DOHH2 (cell line): Measurements from ENCODE around the gene OR2AE1.

Experiments used
- H3F3A ChIP-seq: fragments of 200-600 bp; sonication (generic), shearing (Covaris generic); 2 replicates; pipeline ENCODE4 v1.6.0; 2016; ENCODE audit warnings: antibody characterized with exemption, mild to moderate bottlenecking; ENCODE audit not compliant: control insufficient read depth, insufficient read depth
- H3K27ac ChIP-seq: fragments of 200-600 bp; sonication (generic); 2 replicates; pipeline ENCODE4 v1.5.1; 2014; ENCODE audit warnings: low read depth, mild to moderate bottlenecking, low read length, moderate library complexity
- H3K27me3 ChIP-seq: fragments of 200-600 bp; sonication (generic); 2 replicates; pipeline ENCODE4 v1.6.1; 2014; ENCODE audit warnings: mild to moderate bottlenecking, low read length, mixed read lengths; ENCODE audit not compliant: control insufficient read depth
- H3K36me3 ChIP-seq: fragments of 200-600 bp; sonication (generic); 2 replicates; pipeline ENCODE4 v1.6.1; 2014; ENCODE audit warnings: mild to moderate bottlenecking, low read length, moderate library complexity, mixed read lengths; ENCODE audit not compliant: control insufficient read depth
- H3K4me1 ChIP-seq: fragments of 200-600 bp; sonication (generic); 2 replicates; pipeline ENCODE4 v1.6.1; 2014; ENCODE audit warnings: mild to moderate bottlenecking, low read length, mixed read lengths; ENCODE audit not compliant: control insufficient read depth
- H3K4me2 ChIP-seq: fragments of 200-600 bp; sonication (generic); 2 replicates; pipeline ENCODE4 v1.6.0; 2014; ENCODE audit warnings: mild to moderate bottlenecking, low read length, moderate library complexity
- H3K4me3 ChIP-seq: fragments of 200-600 bp; sonication (generic); 2 replicates; pipeline ENCODE4 v1.5.1; 2014; ENCODE audit warnings: mild to moderate bottlenecking, low read length, mixed read lengths
- H3K79me2 ChIP-seq: fragments of 200-600 bp; sonication (generic); 2 replicates; pipeline ENCODE4 v1.6.1; 2014; ENCODE audit warnings: mild to moderate bottlenecking, low read length, mixed read lengths; ENCODE audit not compliant: control insufficient read depth
- H3K9me2 ChIP-seq: fragments of 200-600 bp; sonication (generic); replicated peaks from 2 replicates; pipeline ENCODE4 v1.6.1; 2014; ENCODE audit warnings: mild to moderate bottlenecking, low read length, mixed read lengths; ENCODE audit not compliant: control insufficient read depth
- H3K9me3 ChIP-seq: fragments of 200-600 bp; sonication (generic); 2 replicates; pipeline ENCODE4 v1.6.1; 2014; ENCODE audit warnings: antibody characterized with exemption, low read length, mixed read lengths; ENCODE audit not compliant: control insufficient read depth, insufficient read depth
- H4K20me1 ChIP-seq: fragments of 200-600 bp; sonication (generic); 2 replicates; pipeline ENCODE4 v1.6.0; 2014; ENCODE audit warnings: low read depth, mild to moderate bottlenecking, antibody characterized with exemption, low read length, moderate library complexity; ENCODE audit not compliant: control insufficient read depth, insufficient read depth
- EZH2phosphoT487 ChIP-seq: fragments of 200-600 bp; sonication (generic); IDR thresholded peaks from 2 replicates; pipeline ENCODE4 v1.6.1; 2017; ENCODE audit warnings: borderline replicate concordance, mild to moderate bottlenecking, antibody characterized with exemption, low read length, moderate library complexity, mixed read lengths
- TF ChIP-seq, protein P1 (sequence below): fragments of 200-600 bp; sonication (generic); IDR thresholded peaks from one replicate; pipeline ENCODE4 v1.5.1; 2014; ENCODE audit warnings: antibody characterized with exemption, mild to moderate bottlenecking, low read depth, low read length; ENCODE audit not compliant: poor library complexity, severe bottlenecking

OR2AE1 gene

DNA sequence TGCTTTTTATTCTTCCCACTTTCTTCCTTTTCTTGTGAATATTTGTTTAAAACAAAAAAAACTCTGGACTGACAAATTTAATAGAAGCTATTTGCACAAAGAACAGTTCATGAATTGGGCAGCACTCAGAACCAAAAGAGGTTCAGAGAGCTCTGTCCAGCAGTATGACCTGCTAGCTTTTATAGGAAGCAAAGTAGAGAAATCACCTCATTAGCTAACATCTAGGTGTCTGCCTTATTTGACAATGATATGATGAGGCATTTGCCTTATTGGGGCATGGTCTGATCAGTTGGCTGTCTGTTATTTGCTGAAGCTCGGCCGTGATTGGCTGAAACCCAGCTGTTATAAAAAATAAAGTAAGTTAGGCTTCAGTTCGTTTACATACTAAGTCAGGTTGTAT, 43.3 kb upstream of the OR2AE1 start:
- Histone ChIP-seq H3K27ac (peak overlapping the region; percentile 45), H3F3A (no peaks in the 10 kb centered on the region; the same call in 1 of the 2 replicates), H3K79me2 (peaks cover 58% of the 10 kb centered on the region), H3K9me3 (no peaks in the 10 kb centered on the region), H3K4me3 (peak overlapping the region; percentile 87), H3K36me3 (peaks cover 50% of the 10 kb centered on the region), H3K4me1 (peaks cover 30% of the 10 kb centered on the region), H4K20me1 (peaks cover 11% of the 10 kb centered on the region; the same call in 1 of the 2 replicates), H3K27me3 (no peaks in the 10 kb centered on the region), H3K9me2 (no peaks in the 10 kb centered on the region), H3K4me2 (peak overlapping the region; percentile 78)
- TF ChIP-seq, protein P1, sequence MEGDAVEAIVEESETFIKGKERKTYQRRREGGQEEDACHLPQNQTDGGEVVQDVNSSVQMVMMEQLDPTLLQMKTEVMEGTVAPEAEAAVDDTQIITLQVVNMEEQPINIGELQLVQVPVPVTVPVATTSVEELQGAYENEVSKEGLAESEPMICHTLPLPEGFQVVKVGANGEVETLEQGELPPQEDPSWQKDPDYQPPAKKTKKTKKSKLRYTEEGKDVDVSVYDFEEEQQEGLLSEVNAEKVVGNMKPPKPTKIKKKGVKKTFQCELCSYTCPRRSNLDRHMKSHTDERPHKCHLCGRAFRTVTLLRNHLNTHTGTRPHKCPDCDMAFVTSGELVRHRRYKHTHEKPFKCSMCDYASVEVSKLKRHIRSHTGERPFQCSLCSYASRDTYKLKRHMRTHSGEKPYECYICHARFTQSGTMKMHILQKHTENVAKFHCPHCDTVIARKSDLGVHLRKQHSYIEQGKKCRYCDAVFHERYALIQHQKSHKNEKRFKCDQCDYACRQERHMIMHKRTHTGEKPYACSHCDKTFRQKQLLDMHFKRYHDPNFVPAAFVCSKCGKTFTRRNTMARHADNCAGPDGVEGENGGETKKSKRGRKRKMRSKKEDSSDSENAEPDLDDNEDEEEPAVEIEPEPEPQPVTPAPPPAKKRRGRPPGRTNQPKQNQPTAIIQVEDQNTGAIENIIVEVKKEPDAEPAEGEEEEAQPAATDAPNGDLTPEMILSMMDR = no peak
- no peak for TF ChIP-seq EZH2phosphoT487

DNA sequence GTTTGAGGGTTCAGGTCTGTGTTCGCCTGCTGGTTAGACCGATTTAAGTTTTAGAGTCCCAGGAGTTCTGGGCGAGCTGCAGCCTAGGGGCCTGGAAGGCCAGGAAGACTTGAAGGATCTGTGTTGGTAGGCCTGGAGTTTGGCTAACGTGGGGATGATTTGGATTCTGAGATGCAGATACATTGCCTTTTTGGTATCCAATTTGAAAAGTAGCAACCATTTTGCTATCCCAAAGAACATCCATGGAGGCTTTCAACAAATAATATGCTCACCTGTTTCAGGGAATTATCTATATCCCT, 42.9 kb upstream of the OR2AE1 start:
- Histone ChIP-seq H3K9me2 (no peaks in the 10 kb centered on the region), H4K20me1 (peaks cover 11% of the 10 kb centered on the region; the same call in 1 of the 2 replicates), H3K4me2 (peak overlapping the region; percentile 78), H3K4me1 (peaks cover 30% of the 10 kb centered on the region), H3K4me3 (peak overlapping the region; percentile 87), H3K27me3 (no peaks in the 10 kb centered on the region), H3F3A (no peaks in the 10 kb centered on the region; the same call in 1 of the 2 replicates), H3K9me3 (no peaks in the 10 kb centered on the region), H3K79me2 (peaks cover 61% of the 10 kb centered on the region), H3K27ac (peak overlapping the region; percentile 45), H3K36me3 (peaks cover 53% of the 10 kb centered on the region)
- TF ChIP-seq, protein P1 = no peak
- TF ChIP-seq EZH2phosphoT487 = no peak

DNA sequence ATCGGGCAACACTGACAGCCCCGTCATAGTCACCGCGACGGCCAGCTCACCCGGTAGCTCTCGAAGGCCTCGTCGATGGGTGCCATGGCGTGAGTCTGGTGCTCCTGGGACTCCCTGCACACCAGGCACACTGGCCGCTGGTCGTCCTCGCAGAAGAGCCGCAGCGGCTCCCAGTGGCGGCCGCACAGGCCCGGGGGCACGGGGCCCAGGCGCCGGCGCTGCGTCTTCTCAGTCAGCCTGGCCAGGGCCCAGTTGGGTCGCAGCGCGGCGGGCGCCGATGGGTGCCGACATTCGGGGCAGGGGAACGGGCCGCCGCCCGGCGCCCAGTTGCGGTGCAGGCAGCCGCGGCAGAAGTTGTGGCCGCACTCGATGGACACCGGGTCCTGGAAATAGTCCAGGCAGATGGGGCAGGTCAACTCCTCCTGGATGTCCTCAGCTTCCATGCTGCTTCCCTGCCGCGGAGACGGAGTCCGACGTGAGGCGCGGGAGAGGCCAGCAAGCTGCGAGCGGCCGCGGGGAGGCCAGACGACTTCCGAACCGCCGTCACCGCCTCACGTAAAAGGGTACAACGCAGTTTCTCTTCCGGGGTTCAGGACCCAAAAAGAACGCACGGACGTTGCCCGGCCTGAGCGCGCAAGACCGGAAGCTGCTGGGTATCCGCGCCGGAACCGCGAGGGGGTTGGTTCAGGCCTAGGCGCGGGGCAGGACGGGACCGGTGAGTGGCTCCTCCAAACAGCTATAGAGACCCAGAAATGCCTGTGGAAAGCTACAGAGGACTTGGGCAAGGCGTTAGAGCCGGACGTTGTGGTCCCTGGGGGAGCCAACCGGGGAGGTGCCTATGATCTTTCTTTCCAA, 42.4 kb upstream of the OR2AE1 start, which contains the start of gene TRIM4:
TRIM4 (minus strand) TSS at position 572 of the 855 bp plus-strand sequence; CDS start at position 443, 129 bp downstream.
- peak within 1 kb of the TSS; percentile 78 for H3K4me2 ChIP-seq
- H3F3A ChIP-seq = peaks cover 3% of the 10 kb centered on the region
- peaks cover 11% of the 10 kb centered on the region; the same call in 1 of the 2 replicates for H4K20me1 ChIP-seq
- peaks cover 30% of the 10 kb centered on the region for H3K4me1 ChIP-seq
- H3K27ac ChIP-seq = peak within 1 kb of the TSS; percentile 45
- TF ChIP-seq EZH2phosphoT487 = no peak
- TF ChIP-seq, protein P1 = peak; percentile 65
- peaks cover 65% of the 10 kb centered on the region for H3K79me2 ChIP-seq
- peaks cover 53% of the 10 kb centered on the region for H3K36me3 ChIP-seq
- H3K27me3 ChIP-seq = no peaks in the 10 kb centered on the region
- no peaks in the 10 kb centered on the region for H3K9me2 ChIP-seq
- H3K9me3 ChIP-seq = no peaks in the 10 kb centered on the region
- H3K4me3 ChIP-seq = peak within 1 kb of the TSS; percentile 87
